GM23338 (cell line): ENCODE measurements around the gene ACTMAP. TPM values are rescaled to one million over a fixed set of nuclear protein-coding genes. Genes with fewer than 3 reads are reported as not detected.

Experiments
- ATAC-seq: fragments of 200-7000 bp; cut with Tn5 transposase; 3 replicates; pipeline ENCODE4 v1.9.1; 2020
- DNase-seq: peaks from one replicate; pipeline ENCODE4 v3.0.0-alpha.2; 2015; ENCODE audit warnings: low spot score
- H2AFZ ChIP-seq: fragments of 200-600 bp; sonication (generic); 2 replicates; pipeline ENCODE4 v1.8.0; 2016; ENCODE audit warnings: antibody characterized with exemption, mild to moderate bottlenecking, moderate library complexity
- H3F3A ChIP-seq: fragments of 200-600 bp; sonication (generic); replicated peaks from 2 replicates; pipeline ENCODE4 v1.8.0; 2017; ENCODE audit warnings: antibody characterized with exemption, mixed run types, low read depth
- H3K27ac ChIP-seq: fragments of 200-600 bp; sonication (generic); 2 replicates; pipeline ENCODE4 v1.6.1; 2016; ENCODE audit warnings: low read depth
- H3K27me3 ChIP-seq: fragments of 200-600 bp; sonication (generic); 2 replicates; pipeline ENCODE4 v1.8.0; 2016; ENCODE audit warnings: mild to moderate bottlenecking, mixed run types, moderate library complexity; ENCODE audit not compliant: insufficient read depth
- H3K36me3 ChIP-seq: fragments of 200-600 bp; sonication (generic); 2 replicates; pipeline ENCODE4 v1.8.0; 2016; ENCODE audit warnings: mild to moderate bottlenecking; ENCODE audit not compliant: insufficient read depth
- H3K4me1 ChIP-seq: fragments of 200-600 bp; sonication (generic); 2 replicates; pipeline ENCODE4 v1.8.0; 2016; ENCODE audit warnings: mild to moderate bottlenecking, moderate library complexity; ENCODE audit not compliant: insufficient read depth
- H3K4me2 ChIP-seq: fragments of 200-600 bp; sonication (generic); 2 replicates; pipeline ENCODE4 v1.7.1; 2017; ENCODE audit warnings: mixed run types
- H3K4me3 ChIP-seq: fragments of 200-600 bp; sonication (generic); 2 replicates; pipeline ENCODE4 v1.6.1; 2016; ENCODE audit warnings: mixed run types
- H3K79me2 ChIP-seq: fragments of 200-600 bp; sonication (generic); replicated peaks from 2 replicates; pipeline ENCODE4 v1.8.0; 2017; ENCODE audit warnings: mild to moderate bottlenecking; ENCODE audit not compliant: insufficient read depth
- H3K9me2 ChIP-seq: fragments of 200-600 bp; sonication (generic); 2 replicates; pipeline ENCODE4 v1.8.0; 2017; ENCODE audit not compliant: insufficient read depth
- H4K20me1 ChIP-seq: fragments of 200-600 bp; sonication (generic); replicated peaks from 2 replicates; pipeline ENCODE4 v1.8.0; 2017; ENCODE audit warnings: mild to moderate bottlenecking; ENCODE audit not compliant: insufficient read depth
- H3K27ac Mint-ChIP-seq: 2 replicates; pipeline ENCODE4 v1.8.0; 2020; ENCODE audit warnings: inconsistent platforms, mild to moderate bottlenecking, moderate library complexity, mixed read lengths
- H3K27me3 Mint-ChIP-seq: 3 replicates; pipeline ENCODE4 v1.8.0; 2022; ENCODE audit warnings: low read depth, mild to moderate bottlenecking, moderate library complexity, mixed read lengths, inconsistent platforms; ENCODE audit not compliant: insufficient read depth, poor library complexity
- H3K36me3 Mint-ChIP-seq: 3 replicates; pipeline ENCODE4 v1.8.0; 2021; ENCODE audit warnings: low read depth, mild to moderate bottlenecking, inconsistent platforms, moderate library complexity, mixed read lengths
- H3K4me1 Mint-ChIP-seq: 3 replicates; pipeline ENCODE4 v1.8.0; 2020; ENCODE audit warnings: mild to moderate bottlenecking, inconsistent platforms, mixed read lengths
- H3K4me3 Mint-ChIP-seq: 3 replicates; pipeline ENCODE4 v1.8.0; 2021; ENCODE audit warnings: moderate library complexity, mild to moderate bottlenecking, inconsistent platforms, mixed read lengths
- H3K9me3 Mint-ChIP-seq: 3 replicates; pipeline ENCODE4 v1.8.0; 2020; ENCODE audit warnings: moderate library complexity, mild to moderate bottlenecking, inconsistent platforms, mixed read lengths
- CREB1 ChIP-seq: fragments of 250-450 bp; sonication (Bioruptor Pico); IDR thresholded peaks from 2 replicates; pipeline ENCODE4 v1.5.0; 2020; ENCODE audit warnings: low read depth, mild to moderate bottlenecking, moderate library complexity
- ETS1 ChIP-seq: IDR thresholded peaks from 2 replicates; pipeline ENCODE4 v1.6.1; 2016; ENCODE audit warnings: antibody characterized with exemption
- EZH2 ChIP-seq: fragments of 200-600 bp; sonication (generic); IDR thresholded peaks from one replicate; pipeline ENCODE4 v1.8.0; 2017; ENCODE audit warnings: antibody characterized with exemption, mild to moderate bottlenecking, low read depth; ENCODE audit not compliant: unreplicated experiment
- EZH2phosphoT487 ChIP-seq: fragments of 200-600 bp; sonication (generic); IDR thresholded peaks from one replicate; pipeline ENCODE4 v1.8.1; 2018; ENCODE audit warnings: antibody characterized with exemption; ENCODE audit not compliant: unreplicated experiment
- JUNB ChIP-seq: IDR thresholded peaks from one replicate; pipeline ENCODE4 v1.6.1; 2016; ENCODE audit warnings: antibody characterized with exemption; ENCODE audit not compliant: unreplicated experiment
- POLR2AphosphoS5 ChIP-seq: IDR thresholded peaks from 2 replicates; pipeline ENCODE4 v1.6.1; 2016; ENCODE audit warnings: antibody characterized with exemption, low read depth
- REST ChIP-seq: IDR thresholded peaks from one replicate; pipeline ENCODE4 v1.6.1; 2018; ENCODE audit warnings: antibody characterized with exemption; ENCODE audit not compliant: unreplicated experiment
- ZNF114 ChIP-seq: fragments of 250-450 bp; sonication (Bioruptor Pico); IDR thresholded peaks from 2 replicates; pipeline ENCODE4 v1.5.0; 2020; ENCODE audit warnings: mild to moderate bottlenecking, moderate library complexity
- polyA plus RNA-seq: library from polyadenylated mRNA; unstranded; fragments of >200 nt; fragmentation: Nextera tagmentation; extraction: Ambion mirVana; gene quantifications from 2 replicates; pipeline ENCODE4 v1.2.1, GENCODE V29; 2016
- total RNA-seq: library from RNA; depleted of rRNA; stranded (reverse); fragments of >200 nt; shearing (Covaris generic); gene quantifications from 2 replicates; pipeline ENCODE4 v1.2.3, GENCODE V29; 2014
- TF ChIP-seq, protein P1 (sequence below): fragments of 250-450 bp; sonication (Bioruptor Pico); IDR thresholded peaks from 2 replicates; pipeline ENCODE4 v1.5.0; 2020; ENCODE audit warnings: mild to moderate bottlenecking, moderate library complexity

ACTMAP gene
- total and polyA plus RNA-seq, 2 experiments from 2014 or later: 14.9 to 16.7 TPM

- no peak for DNase-seq
- H3K27ac Mint-ChIP-seq: peak overlapping the region; percentile 44; the same call in 1 of the 2 replicates
- no peak for TF ChIP-seq POLR2AphosphoS5
- no peak for TF ChIP-seq CREB1 (CRISPR knock-in tag)
- TF ChIP-seq, protein P1, sequence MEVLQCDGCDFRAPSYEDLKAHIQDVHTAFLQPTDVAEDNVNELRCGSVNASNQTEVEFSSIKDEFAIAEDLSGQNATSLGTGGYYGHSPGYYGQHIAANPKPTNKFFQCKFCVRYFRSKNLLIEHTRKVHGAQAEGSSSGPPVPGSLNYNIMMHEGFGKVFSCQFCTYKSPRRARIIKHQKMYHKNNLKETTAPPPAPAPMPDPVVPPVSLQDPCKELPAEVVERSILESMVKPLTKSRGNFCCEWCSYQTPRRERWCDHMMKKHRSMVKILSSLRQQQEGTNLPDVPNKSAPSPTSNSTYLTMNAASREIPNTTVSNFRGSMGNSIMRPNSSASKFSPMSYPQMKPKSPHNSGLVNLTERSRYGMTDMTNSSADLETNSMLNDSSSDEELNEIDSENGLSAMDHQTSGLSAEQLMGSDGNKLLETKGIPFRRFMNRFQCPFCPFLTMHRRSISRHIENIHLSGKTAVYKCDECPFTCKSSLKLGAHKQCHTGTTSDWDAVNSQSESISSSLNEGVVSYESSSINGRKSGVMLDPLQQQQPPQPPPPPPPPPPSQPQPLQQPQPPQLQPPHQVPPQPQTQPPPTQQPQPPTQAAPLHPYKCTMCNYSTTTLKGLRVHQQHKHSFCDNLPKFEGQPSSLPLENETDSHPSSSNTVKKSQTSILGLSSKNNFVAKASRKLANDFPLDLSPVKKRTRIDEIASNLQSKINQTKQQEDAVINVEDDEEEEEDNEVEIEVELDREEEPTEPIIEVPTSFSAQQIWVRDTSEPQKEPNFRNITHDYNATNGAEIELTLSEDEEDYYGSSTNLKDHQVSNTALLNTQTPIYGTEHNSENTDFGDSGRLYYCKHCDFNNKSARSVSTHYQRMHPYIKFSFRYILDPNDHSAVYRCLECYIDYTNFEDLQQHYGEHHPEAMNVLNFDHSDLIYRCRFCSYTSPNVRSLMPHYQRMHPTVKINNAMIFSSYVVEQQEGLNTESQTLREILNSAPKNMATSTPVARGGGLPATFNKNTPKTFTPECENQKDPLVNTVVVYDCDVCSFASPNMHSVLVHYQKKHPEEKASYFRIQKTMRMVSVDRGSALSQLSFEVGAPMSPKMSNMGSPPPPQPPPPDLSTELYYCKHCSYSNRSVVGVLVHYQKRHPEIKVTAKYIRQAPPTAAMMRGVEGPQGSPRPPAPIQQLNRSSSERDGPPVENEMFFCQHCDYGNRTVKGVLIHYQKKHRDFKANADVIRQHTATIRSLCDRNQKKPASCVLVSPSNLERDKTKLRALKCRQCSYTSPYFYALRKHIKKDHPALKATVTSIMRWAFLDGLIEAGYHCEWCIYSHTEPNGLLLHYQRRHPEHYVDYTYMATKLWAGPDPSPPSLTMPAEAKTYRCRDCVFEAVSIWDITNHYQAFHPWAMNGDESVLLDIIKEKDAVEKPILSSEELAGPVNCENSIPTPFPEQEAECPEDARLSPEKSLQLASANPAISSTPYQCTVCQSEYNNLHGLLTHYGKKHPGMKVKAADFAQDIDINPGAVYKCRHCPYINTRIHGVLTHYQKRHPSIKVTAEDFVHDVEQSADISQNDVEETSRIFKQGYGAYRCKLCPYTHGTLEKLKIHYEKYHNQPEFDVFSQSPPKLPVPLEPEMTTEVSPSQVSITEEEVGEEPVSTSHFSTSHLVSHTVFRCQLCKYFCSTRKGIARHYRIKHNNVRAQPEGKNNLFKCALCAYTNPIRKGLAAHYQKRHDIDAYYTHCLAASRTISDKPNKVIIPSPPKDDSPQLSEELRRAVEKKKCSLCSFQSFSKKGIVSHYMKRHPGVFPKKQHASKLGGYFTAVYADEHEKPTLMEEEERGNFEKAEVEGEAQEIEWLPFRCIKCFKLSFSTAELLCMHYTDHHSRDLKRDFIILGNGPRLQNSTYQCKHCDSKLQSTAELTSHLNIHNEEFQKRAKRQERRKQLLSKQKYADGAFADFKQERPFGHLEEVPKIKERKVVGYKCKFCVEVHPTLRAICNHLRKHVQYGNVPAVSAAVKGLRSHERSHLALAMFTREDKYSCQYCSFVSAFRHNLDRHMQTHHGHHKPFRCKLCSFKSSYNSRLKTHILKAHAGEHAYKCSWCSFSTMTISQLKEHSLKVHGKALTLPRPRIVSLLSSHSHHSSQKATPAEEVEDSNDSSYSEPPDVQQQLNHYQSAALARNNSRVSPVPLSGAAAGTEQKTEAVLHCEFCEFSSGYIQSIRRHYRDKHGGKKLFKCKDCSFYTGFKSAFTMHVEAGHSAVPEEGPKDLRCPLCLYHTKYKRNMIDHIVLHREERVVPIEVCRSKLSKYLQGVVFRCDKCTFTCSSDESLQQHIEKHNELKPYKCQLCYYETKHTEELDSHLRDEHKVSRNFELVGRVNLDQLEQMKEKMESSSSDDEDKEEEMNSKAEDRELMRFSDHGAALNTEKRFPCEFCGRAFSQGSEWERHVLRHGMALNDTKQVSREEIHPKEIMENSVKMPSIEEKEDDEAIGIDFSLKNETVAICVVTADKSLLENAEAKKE (CRISPR knock-in tag): no peak
- no peak for TF ChIP-seq REST
- TF ChIP-seq EZH2phosphoT487: no peak
- no peak for TF ChIP-seq EZH2
- no peak for TF ChIP-seq ZNF114 (CRISPR knock-in tag)
- no peak for TF ChIP-seq ETS1
- no peak for TF ChIP-seq JUNB
- peaks cover 15% of the 10 kb centered on the region for H3K27me3 Mint-ChIP-seq
- no peaks in the 10 kb centered on the region for H3K9me2 ChIP-seq
- no peaks in the 10 kb centered on the region for H3F3A ChIP-seq
- H3K4me3 ChIP-seq: no peak overlapping the region
- H4K20me1 ChIP-seq: no peaks in the 10 kb centered on the region
- peaks cover 33% of the 10 kb centered on the region for H3K36me3 Mint-ChIP-seq
- H3K4me1 ChIP-seq: peaks cover 4% of the 10 kb centered on the region; the same call in 1 of the 2 replicates
- peaks cover 11% of the 10 kb centered on the region for H3K4me1 Mint-ChIP-seq
- H3K27me3 ChIP-seq: no peaks in the 10 kb centered on the region
- no peak overlapping the region for H3K27ac ChIP-seq
- H3K36me3 ChIP-seq: no peaks in the 10 kb centered on the region
- 0 out of 3 replicates have a peak, but pooled peaks cover 3% of the 10 kb centered on the region for H3K9me3 Mint-ChIP-seq
- H2AFZ ChIP-seq: no peak overlapping the region
- no peak overlapping the region for H3K4me3 Mint-ChIP-seq
- H3K79me2 ChIP-seq: no peaks in the 10 kb centered on the region
- ATAC-seq: no peak
- no peak overlapping the region for H3K4me2 ChIP-seq
Measured at GRCh38 chr19:40739871-40740703, 10.2 kb downstream of the ACTMAP start.
